AG10803 (cell line): Measurements from ENCODE around the gene BOK.

Experiments
- DNase-seq: peaks from one replicate; pipeline ENCODE4 v3.0.0; 2010; ENCODE audit warnings: low read depth
- H3K4me3 ChIP-seq: 2 replicates; pipeline ENCODE4 v1.5.1; 2011; ENCODE audit warnings: mild to moderate bottlenecking, low read length, control low read depth
- TF ChIP-seq, protein P1 (sequence below): conservative IDR thresholded peaks from 2 replicates; pipeline ENCODE4 v1.5.1; 2011; ENCODE audit warnings: mild to moderate bottlenecking, low read length, control low read depth, inconsistent platforms

The BOK gene

DNA sequence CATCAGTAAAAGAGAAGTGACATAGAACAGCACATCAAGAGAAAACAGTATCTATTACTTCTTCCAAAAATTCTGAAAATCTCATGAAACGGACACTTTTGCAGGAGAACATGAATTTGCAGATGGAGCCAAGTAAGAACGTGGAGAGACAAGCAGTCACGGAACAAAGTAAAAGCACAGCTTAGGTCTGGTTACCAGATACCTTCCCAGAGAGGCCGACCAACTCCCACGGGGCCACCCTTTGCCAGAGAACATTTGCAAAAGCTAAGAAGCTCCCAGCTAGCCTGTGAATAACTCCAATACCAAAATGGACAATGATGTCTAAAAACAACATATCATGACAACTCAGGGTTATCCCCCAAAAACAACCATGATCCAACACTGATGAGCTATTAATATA lies 39.5 kb downstream of the BOK start:
- no peak for DNase-seq
- no peak overlapping the region for H3K4me3 ChIP-seq
- TF ChIP-seq, protein P1, sequence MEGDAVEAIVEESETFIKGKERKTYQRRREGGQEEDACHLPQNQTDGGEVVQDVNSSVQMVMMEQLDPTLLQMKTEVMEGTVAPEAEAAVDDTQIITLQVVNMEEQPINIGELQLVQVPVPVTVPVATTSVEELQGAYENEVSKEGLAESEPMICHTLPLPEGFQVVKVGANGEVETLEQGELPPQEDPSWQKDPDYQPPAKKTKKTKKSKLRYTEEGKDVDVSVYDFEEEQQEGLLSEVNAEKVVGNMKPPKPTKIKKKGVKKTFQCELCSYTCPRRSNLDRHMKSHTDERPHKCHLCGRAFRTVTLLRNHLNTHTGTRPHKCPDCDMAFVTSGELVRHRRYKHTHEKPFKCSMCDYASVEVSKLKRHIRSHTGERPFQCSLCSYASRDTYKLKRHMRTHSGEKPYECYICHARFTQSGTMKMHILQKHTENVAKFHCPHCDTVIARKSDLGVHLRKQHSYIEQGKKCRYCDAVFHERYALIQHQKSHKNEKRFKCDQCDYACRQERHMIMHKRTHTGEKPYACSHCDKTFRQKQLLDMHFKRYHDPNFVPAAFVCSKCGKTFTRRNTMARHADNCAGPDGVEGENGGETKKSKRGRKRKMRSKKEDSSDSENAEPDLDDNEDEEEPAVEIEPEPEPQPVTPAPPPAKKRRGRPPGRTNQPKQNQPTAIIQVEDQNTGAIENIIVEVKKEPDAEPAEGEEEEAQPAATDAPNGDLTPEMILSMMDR: no peak

DNA sequence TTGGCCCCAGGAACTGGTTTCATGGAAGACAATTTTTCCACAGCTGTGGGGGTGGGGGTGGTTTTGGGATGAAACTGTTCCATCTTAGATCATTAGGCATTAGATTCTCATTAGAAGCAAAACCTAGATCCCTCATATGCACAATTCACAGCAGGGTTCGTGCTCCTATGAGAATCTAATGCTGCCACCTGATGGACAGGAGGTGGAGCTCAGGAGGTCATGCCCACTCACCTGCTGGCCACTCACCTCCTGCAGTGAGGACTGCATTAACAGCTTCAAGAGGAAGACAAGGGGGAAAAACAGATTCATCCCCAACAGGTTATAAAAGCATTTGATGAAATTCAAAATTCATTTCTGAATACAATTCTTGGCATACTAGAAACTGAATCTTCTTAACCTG lies 39.9 kb downstream of the BOK start:
- H3K4me3 ChIP-seq: no peak overlapping the region
- TF ChIP-seq, protein P1: no peak
- DNase-seq: no peak

DNA sequence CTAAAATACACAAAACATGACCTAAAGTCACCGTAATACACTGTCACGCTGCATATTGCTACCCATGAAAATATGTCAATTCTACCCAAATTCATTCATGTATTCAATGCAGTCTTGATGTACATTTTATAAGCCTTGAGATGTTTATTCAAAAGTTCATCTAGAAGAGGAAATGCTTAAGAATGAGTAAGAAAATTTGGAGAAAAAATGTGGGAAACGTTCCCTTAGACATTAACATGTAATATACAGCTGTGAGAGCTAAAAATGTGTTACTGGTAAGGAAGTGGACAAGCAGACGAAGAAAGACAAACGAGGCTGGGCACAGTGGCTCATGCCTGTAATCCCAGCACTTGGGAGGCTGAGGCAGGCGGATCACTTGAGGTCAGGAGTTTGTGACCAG lies 41.1 kb downstream of the BOK start:
- TF ChIP-seq, protein P1: no peak
- no peak for DNase-seq
- H3K4me3 ChIP-seq: no peak overlapping the region

DNA sequence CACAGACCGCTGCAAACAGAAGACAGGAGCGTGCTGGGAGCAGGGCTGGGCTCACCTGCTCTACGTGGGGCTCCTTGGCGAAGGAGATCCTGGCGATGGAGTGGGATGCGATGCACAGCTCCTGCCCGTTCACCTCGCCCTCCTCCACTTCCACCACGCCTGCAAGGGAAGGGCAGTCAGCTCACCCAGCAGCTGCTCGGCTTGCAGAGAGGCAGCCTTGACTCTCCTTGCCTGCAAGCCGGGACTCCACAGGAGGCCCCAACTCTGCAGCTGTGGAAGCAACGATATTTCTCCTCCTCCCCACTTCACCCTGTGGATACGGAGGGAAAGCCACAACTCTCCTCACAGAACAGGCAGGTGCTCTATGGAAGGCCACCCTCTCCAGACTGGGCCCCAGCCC lies 43.3 kb downstream of the BOK start:
- TF ChIP-seq, protein P1: no peak
- DNase-seq: no peak
- no peak overlapping the region for H3K4me3 ChIP-seq

DNA sequence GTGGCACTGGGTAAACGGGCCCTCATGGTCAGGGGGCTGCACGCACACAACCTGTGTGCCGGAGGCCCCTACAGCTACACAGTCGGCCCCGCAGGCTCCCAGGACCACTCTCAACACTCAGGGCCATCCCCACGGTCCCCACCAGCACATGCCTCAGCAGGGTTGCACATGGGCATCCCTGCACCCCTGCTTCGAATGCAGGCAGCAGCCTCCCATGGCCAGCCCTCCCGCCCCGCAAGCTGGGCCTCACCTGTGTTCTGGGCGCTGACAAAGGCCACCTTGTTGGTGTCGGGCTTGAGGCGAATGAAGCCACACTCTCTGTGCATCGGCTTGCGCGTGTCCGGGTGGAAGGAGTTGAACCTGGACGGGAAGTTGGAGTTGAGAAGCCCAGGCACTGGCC lies 44.2 kb downstream of the BOK start:
- TF ChIP-seq, protein P1: no peak
- DNase-seq: no peak
- no peak overlapping the region for H3K4me3 ChIP-seq

DNA sequence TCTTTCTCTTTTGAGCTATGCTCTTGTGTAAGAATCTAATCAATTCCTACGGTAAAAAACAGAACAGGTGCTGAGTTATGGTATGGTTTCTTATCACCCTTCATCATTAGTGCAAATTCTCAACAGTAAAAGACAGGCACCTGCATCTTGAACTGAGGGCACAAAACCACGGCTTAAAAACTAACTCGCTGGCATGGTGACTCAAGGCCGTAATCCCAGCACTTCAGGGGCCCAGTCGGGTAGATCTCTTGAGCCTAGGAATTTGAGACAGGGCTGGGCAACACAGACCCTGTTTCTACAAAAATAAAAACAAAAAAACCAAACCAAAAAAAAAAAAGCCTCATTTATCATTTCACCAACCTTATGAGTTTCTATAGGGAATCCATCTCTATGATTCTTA lies 45.1 kb downstream of the BOK start:
- no peak overlapping the region for H3K4me3 ChIP-seq
- TF ChIP-seq, protein P1: no peak
- DNase-seq: no peak

DNA sequence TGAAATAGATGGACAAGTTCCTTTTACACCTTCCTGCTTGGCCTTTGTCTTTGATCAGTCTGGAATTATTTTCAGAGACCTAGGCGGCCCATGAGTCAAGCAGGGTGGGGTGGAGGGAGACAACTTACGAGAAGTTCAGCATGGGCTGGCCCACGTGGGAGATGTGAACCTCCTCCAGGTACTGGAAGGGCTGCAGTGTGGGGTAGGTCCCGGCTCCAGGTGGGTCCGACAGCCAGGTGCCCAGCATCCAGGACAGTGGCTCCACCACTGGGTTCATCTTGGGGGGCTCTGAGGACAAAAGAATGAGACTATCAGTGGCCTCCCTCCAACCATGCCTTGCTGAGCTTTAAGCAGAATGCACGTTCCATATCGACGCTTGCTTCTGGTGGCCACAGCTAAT lies 47.6 kb downstream of the BOK start:
- DNase-seq: no peak
- no peak overlapping the region for H3K4me3 ChIP-seq
- TF ChIP-seq, protein P1: no peak
